IMR-90 (cell line): ENCODE measurements around the gene OXNAD1. TPM values are rescaled to one million over a fixed set of nuclear protein-coding genes. Genes with fewer than 3 reads are reported as not detected.
A peak's percentile ranks its signal among the peaks of the same experiment; 100 is the strongest.

Experiments
- ATAC-seq: fragments of 200-7000 bp; cut with Tn5 transposase; 2 replicates; pipeline ENCODE4 v1.9.1; 2020; ENCODE audit warnings: low read depth, mild to moderate bottlenecking, moderate library complexity
- BruUV-seq: library from RNA; stranded (reverse); fragments of 400-500 nt; replicated peaks from 2 replicates; lab custom pipeline; 2021; lab: Mats Ljungman, UMichigan
- CTCF ChIA-PET: fragments of 300-600 bp; formaldehyde crosslinking; extraction: SDS; loops from one replicate; lab custom pipeline; 2021; ENCODE audit warnings: antibody characterized with exemption; lab: Yijun Ruan, JAX
- POLR2A ChIA-PET: fragments of 300-600 bp; sonication (Branson Sonifier 250); formaldehyde crosslinking; loops from one replicate; lab custom pipeline; 2022; ENCODE audit warnings: antibody characterized with exemption; ENCODE audit not compliant: unreplicated experiment; lab: Charles Lee
- DNase-seq: peaks from one replicate; pipeline ENCODE4 v3.0.0; 2013
- H2AFZ ChIP-seq: replicated peaks from 2 replicates; pipeline ENCODE3; 2013; ENCODE audit warnings: low read length, mild to moderate bottlenecking; ENCODE audit not compliant: poor library complexity
- H2AK5ac ChIP-seq: 2 replicates; pipeline ENCODE4 v1.6.1; 2013; ENCODE audit warnings: low read depth, low read length, inconsistent platforms
- H2AK9ac ChIP-seq: replicated peaks from 2 replicates; pipeline ENCODE3; 2013; ENCODE audit warnings: mild to moderate bottlenecking, low read depth, low read length, moderate library complexity; ENCODE audit not compliant: poor library complexity
- H2BK120ac ChIP-seq: 2 replicates; pipeline ENCODE4 v1.6.1; 2013; ENCODE audit warnings: low read depth, low read length, inconsistent platforms
- H2BK15ac ChIP-seq: 3 replicates; pipeline ENCODE4 v1.6.1; 2013; ENCODE audit warnings: low read depth, low read length, inconsistent platforms
- H2BK20ac ChIP-seq: 2 replicates; pipeline ENCODE4 v1.6.1; 2013; ENCODE audit warnings: low read depth, mild to moderate bottlenecking, inconsistent platforms, low read length, moderate library complexity
- H2BK5ac ChIP-seq: 2 replicates; pipeline ENCODE4 v1.6.1; 2013; ENCODE audit warnings: mild to moderate bottlenecking, low read depth, low read length, inconsistent platforms; ENCODE audit not compliant: poor library complexity, severe bottlenecking
- H3K14ac ChIP-seq: replicated peaks from 2 replicates; pipeline ENCODE4 v1.6.1; 2013; ENCODE audit warnings: low read depth, low read length, inconsistent platforms
- H3K18ac ChIP-seq: 2 replicates; pipeline ENCODE4 v1.6.1; 2013; ENCODE audit warnings: low read depth, low read length, control low read depth
- H3K23ac ChIP-seq: 2 replicates; pipeline ENCODE4 v1.6.1; 2013; ENCODE audit warnings: low read depth, low read length, inconsistent platforms
- H3K27ac ChIP-seq: 2 replicates; pipeline ENCODE4 v1.5.1; 2013; ENCODE audit warnings: mild to moderate bottlenecking, control low read depth, low read length; ENCODE audit not compliant: insufficient read depth
- H3K27me3 ChIP-seq: 2 replicates; pipeline ENCODE4 v1.6.1; 2013; ENCODE audit warnings: low read length; ENCODE audit not compliant: control insufficient read depth, insufficient read depth
- H3K36me3 ChIP-seq: 2 replicates; pipeline ENCODE4 v1.6.1; 2013; ENCODE audit warnings: low read length, mixed read lengths; ENCODE audit not compliant: control insufficient read depth, insufficient read depth
- H3K4ac ChIP-seq: 2 replicates; pipeline ENCODE4 v1.6.1; 2013; ENCODE audit warnings: low read depth, low read length, inconsistent platforms
- H3K4me1 ChIP-seq: 2 replicates; pipeline ENCODE4 v1.6.1; 2013; ENCODE audit warnings: low read length, mixed read lengths; ENCODE audit not compliant: control insufficient read depth, insufficient read depth
- H3K4me2 ChIP-seq: 2 replicates; pipeline ENCODE4 v1.6.1; 2013; ENCODE audit warnings: low read depth, mild to moderate bottlenecking, control low read depth, low read length, moderate library complexity
- H3K4me3 ChIP-seq: 2 replicates; pipeline ENCODE4 v1.5.1; 2013; ENCODE audit warnings: low read depth, mild to moderate bottlenecking, control low read depth, low read length, moderate library complexity; ENCODE audit not compliant: insufficient read depth
- H3K56ac ChIP-seq: 2 replicates; pipeline ENCODE4 v1.6.1; 2013; ENCODE audit warnings: low read length, inconsistent platforms; ENCODE audit not compliant: insufficient read depth; ENCODE audit errors: extremely low read depth
- H3K79me1 ChIP-seq, 2 experiments: 2 replicates each; pipeline ENCODE4 v1.6.1; 2013; ENCODE audit warnings: low read length in 2 of 2, inconsistent platforms in 1 of 2, low read depth in 1 of 2
- H3K9ac ChIP-seq: 2 replicates; pipeline ENCODE4 v1.6.1; 2013; ENCODE audit warnings: low read depth, low read length, control low read depth
- H3K9me1 ChIP-seq: 2 replicates; pipeline ENCODE4 v1.6.1; 2013; ENCODE audit warnings: low read length, inconsistent platforms; ENCODE audit not compliant: insufficient read depth
- H3K9me3 ChIP-seq: 2 replicates; pipeline ENCODE4 v1.6.1; 2013; ENCODE audit warnings: low read length; ENCODE audit not compliant: control insufficient read depth, insufficient read depth
- H4K20me1 ChIP-seq: 2 replicates; pipeline ENCODE4 v1.6.1; 2013; ENCODE audit warnings: low read length, inconsistent platforms; ENCODE audit not compliant: insufficient read depth
- H4K5ac ChIP-seq: 2 replicates; pipeline ENCODE4 v1.6.1; 2013; ENCODE audit warnings: mild to moderate bottlenecking, low read depth, low read length, control low read depth
- H4K8ac ChIP-seq, 2 experiments: 2 replicates each; pipeline ENCODE4 v1.6.1; 2013; ENCODE audit warnings: low read depth in 2 of 2, low read length in 2 of 2, control low read depth in 1 of 2, inconsistent platforms in 1 of 2
- H4K91ac ChIP-seq: 2 replicates; pipeline ENCODE4 v1.6.1; 2013; ENCODE audit warnings: low read depth, low read length, inconsistent platforms; ENCODE audit not compliant: insufficient read depth
- FOS ChIP-seq: fragments of 150-350 bp; IDR thresholded peaks from 2 replicates; pipeline ENCODE4 v1.6.1; 2016; ENCODE audit warnings: low read depth, low read length
- MAFK ChIP-seq: IDR thresholded peaks from 2 replicates; pipeline ENCODE4 v1.6.1; 2012; ENCODE audit warnings: low read depth, low read length, improper control_type of control experiment
- NFE2L2 ChIP-seq: fragments of 150-350 bp; IDR thresholded peaks from 2 replicates; pipeline ENCODE4 v1.6.1; 2016; ENCODE audit warnings: low read depth, mild to moderate bottlenecking, low read length
- POLR2A ChIP-seq: IDR thresholded peaks from 2 replicates; pipeline ENCODE4 v1.6.1; 2012; ENCODE audit warnings: mild to moderate bottlenecking, low read depth, low read length
- RCOR1 ChIP-seq: IDR thresholded peaks from 2 replicates; pipeline ENCODE4 v1.6.1; 2012; ENCODE audit warnings: mild to moderate bottlenecking, low read length, improper control_type of control experiment; ENCODE audit not compliant: insufficient replicate concordance
- SMC3 ChIP-seq: fragments of 150-350 bp; IDR thresholded peaks from 2 replicates; pipeline ENCODE4 v1.6.1; 2016; ENCODE audit warnings: low read depth, mild to moderate bottlenecking, antibody characterized with exemption, low read length, moderate library complexity
- WGBS, 2 experiments: methylation state at CpG; one replicate each; pipeline versions ENCODE4 v1.1.5 to v1.1.7; 2013; ENCODE audit warnings: missing lambda C conversion rate in 2 of 2; ENCODE audit not compliant: insufficient read length in 1 of 2; ENCODE audit errors: extremely low coverage in 2 of 2; 5-methylcytosine and 5-hydroxymethylcytosine counted together
- dilution Hi-C: fragments of 300-500 bp; cut with HindIII; formaldehyde crosslinking; loops from one replicate; pipeline ENCODE4 v1.14.3; 2018; ENCODE audit warnings: low sequenced_read_pairs; ENCODE audit not compliant: unreplicated experiment
- in situ Hi-C: fragments of 300-500 bp; cut with MboI; formaldehyde crosslinking; loops from 3 replicates; pipeline ENCODE4 v1.14.3; 2019; ENCODE audit warnings: low sequenced_read_pairs, inconsistent platforms, mixed read lengths
- intact Hi-C: fragments of 100-400 bp; cut with micrococcal nuclease; formaldehyde crosslinking; loops from 2 replicates; pipeline ENCODE4 v1.10.0; 2022
- polyA plus RNA-seq, 3 experiments: library from polyadenylated mRNA; depleted of rRNA; stranded (reverse); fragments of >200 nt; gene quantifications; 2 replicates each; pipeline ENCODE4 v1.2.3, GENCODE V29; 2012; ENCODE audit warnings: low replicate concordance in 1 of 3
- total RNA-seq: library from RNA; depleted of rRNA; stranded (reverse); fragments of >200 nt; gene quantifications from 2 replicates; pipeline ENCODE4 v1.2.3, GENCODE V29; 2012
- TF ChIP-seq, protein P1 (sequence below): fragments of 150-350 bp; IDR thresholded peaks from 2 replicates; pipeline ENCODE4 v1.6.1; 2017; ENCODE audit warnings: mild to moderate bottlenecking, antibody characterized with exemption, low read length, low read depth

Gene OXNAD1
- total and polyA plus RNA-seq, 2 of the 4 experiments (the other 2 are of a cell fraction) = 6.2 to 11.3 TPM

- TF ChIP-seq NFE2L2 (no peak), SMC3 (no peak), RCOR1 (no peak)
These were observed 23.8 kb upstream of the OXNAD1 start (continued) for GRCh38 chr3:16241225-16241624.

GRCh38 chr3:16242177-16242576 lies 22.8 kb upstream of the OXNAD1 start:
- no peaks in the 10 kb centered on the region for H3K79me1 ChIP-seq
- H3K9me3 ChIP-seq = no peaks in the 10 kb centered on the region
- CTCF ChIA-PET = no interaction called here
- H3K27me3 ChIP-seq = no peaks in the 10 kb centered on the region
- no peak overlapping the region for H2BK15ac ChIP-seq
- no peak overlapping the region for H2BK5ac ChIP-seq
- no peak overlapping the region for H3K18ac ChIP-seq
- peak overlapping the region; percentile 1; the same call in 1 of the 2 replicates for H4K91ac ChIP-seq
- H4K8ac ChIP-seq = no peak overlapping the region
- H3K4me1 ChIP-seq = peaks cover 18% of the 10 kb centered on the region
- no peak overlapping the region; the same call in 1 of the 2 replicates for H3K4ac ChIP-seq
- H2AK9ac ChIP-seq = no peak overlapping the region
- no peak overlapping the region for H2AFZ ChIP-seq
- 100% methylated on average over 1 of the region's 5 CpGs; no CpG with 5 or more reads in 1 of the 2 experiments for WGBS, 2 experiments
- H3K23ac ChIP-seq = no peak overlapping the region
- H3K9me1 ChIP-seq = peaks cover 20% of the 10 kb centered on the region
- TF ChIP-seq FOS = no peak
- no peak for TF ChIP-seq POLR2A
- no peak for TF ChIP-seq SMC3
- TF ChIP-seq MAFK = no peak
- TF ChIP-seq, protein P1, sequence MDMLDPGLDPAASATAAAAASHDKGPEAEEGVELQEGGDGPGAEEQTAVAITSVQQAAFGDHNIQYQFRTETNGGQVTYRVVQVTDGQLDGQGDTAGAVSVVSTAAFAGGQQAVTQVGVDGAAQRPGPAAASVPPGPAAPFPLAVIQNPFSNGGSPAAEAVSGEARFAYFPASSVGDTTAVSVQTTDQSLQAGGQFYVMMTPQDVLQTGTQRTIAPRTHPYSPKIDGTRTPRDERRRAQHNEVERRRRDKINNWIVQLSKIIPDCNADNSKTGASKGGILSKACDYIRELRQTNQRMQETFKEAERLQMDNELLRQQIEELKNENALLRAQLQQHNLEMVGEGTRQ = no peak
- no TSS peak for BruUV-seq
- ATAC-seq = no peak
- H4K20me1 ChIP-seq = no peaks in the 10 kb centered on the region
- POLR2A ChIA-PET = no interaction called here
- intact Hi-C loops = loop anchor here (10.0 kb wide), 1 partner anchor 607 kb away; no protein-coding TSS in a partner anchor
- dilution Hi-C loops = no loop called here
- H2BK120ac ChIP-seq = no peak overlapping the region
- in situ Hi-C loops = loop anchor here (5.0 to 25.0 kb wide), 3 partner anchors 60 to 605 kb away; no protein-coding TSS in a partner anchor
- H2BK20ac ChIP-seq = no peak overlapping the region
- H3K27ac ChIP-seq = no peak overlapping the region
- H4K5ac ChIP-seq = no peak overlapping the region
- no peak overlapping the region for H3K4me2 ChIP-seq
- no peak overlapping the region for H3K4me3 ChIP-seq
- DNase-seq = no peak
- H2AK5ac ChIP-seq = peak overlapping the region; percentile 67
- no peak overlapping the region for H3K56ac ChIP-seq
- no peaks in the 10 kb centered on the region for H3K36me3 ChIP-seq
- 0 out of 2 replicates have a peak overlapping the region, but pooled peaks have one; percentile 8 for H3K14ac ChIP-seq
- no peak overlapping the region for H3K9ac ChIP-seq
